HL-60/S4 treated with retinoic acid at 250 ng/mL for 4 days and 3 days (cell line): ENCODE measurements around the gene MYH6.

Experiments
- in situ Hi-C: fragments of 300-500 bp; cut with MboI; formaldehyde crosslinking; loops from 2 replicates; pipeline ENCODE4 v1.7.0; 2022; ENCODE audit warnings: low sequenced_read_pairs

The MYH6 gene

GRCh38 chr14:23339506-23340268, 68.4 kb downstream of the MYH6 start:
- in situ Hi-C loops = no loop called here

GRCh38 chr14:23335623-23336022, 72.5 kb downstream of the MYH6 start:
- in situ Hi-C loops = no loop called here
